ENCODE data around the gene SUN2.

- TF ChIP-seq POLR2A (IDR thresholded peaks at IDR 0.05; ENCODE audit: low read depth, low read length), result no peak
- no peak for TF ChIP-seq RB1 (IDR thresholded peaks at IDR 0.05; ENCODE audit: borderline replicate concordance)
- TF ChIP-seq ASH2L (IDR thresholded peaks at IDR 0.05; ENCODE audit: borderline replicate concordance, low read depth), result no peak
- no peak for TF ChIP-seq SP1 (IDR thresholded peaks at IDR 0.05; ENCODE audit: low read depth, low read length)
- TF ChIP-seq, protein P1, sequence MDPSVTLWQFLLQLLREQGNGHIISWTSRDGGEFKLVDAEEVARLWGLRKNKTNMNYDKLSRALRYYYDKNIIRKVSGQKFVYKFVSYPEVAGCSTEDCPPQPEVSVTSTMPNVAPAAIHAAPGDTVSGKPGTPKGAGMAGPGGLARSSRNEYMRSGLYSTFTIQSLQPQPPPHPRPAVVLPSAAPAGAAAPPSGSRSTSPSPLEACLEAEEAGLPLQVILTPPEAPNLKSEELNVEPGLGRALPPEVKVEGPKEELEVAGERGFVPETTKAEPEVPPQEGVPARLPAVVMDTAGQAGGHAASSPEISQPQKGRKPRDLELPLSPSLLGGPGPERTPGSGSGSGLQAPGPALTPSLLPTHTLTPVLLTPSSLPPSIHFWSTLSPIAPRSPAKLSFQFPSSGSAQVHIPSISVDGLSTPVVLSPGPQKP (IDR thresholded peaks at IDR 0.05; ENCODE audit: low read depth, low read length), result no peak
- no peak for TF ChIP-seq MTA3 (IDR thresholded peaks at IDR 0.05; ENCODE audit: borderline replicate concordance, low read length)
- TF ChIP-seq POLR2AphosphoS2 (IDR thresholded peaks at IDR 0.05; ENCODE audit: low read depth, low read length), result no peak
- no peak for TF ChIP-seq JUNB (IDR thresholded peaks at IDR 0.05)
- TF ChIP-seq, protein P2, sequence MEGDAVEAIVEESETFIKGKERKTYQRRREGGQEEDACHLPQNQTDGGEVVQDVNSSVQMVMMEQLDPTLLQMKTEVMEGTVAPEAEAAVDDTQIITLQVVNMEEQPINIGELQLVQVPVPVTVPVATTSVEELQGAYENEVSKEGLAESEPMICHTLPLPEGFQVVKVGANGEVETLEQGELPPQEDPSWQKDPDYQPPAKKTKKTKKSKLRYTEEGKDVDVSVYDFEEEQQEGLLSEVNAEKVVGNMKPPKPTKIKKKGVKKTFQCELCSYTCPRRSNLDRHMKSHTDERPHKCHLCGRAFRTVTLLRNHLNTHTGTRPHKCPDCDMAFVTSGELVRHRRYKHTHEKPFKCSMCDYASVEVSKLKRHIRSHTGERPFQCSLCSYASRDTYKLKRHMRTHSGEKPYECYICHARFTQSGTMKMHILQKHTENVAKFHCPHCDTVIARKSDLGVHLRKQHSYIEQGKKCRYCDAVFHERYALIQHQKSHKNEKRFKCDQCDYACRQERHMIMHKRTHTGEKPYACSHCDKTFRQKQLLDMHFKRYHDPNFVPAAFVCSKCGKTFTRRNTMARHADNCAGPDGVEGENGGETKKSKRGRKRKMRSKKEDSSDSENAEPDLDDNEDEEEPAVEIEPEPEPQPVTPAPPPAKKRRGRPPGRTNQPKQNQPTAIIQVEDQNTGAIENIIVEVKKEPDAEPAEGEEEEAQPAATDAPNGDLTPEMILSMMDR (IDR thresholded peaks at IDR 0.05 in 2 of 3, conservative IDR thresholded peaks at IDR 0.05 in 1 of 3; ENCODE audit: control insufficient read depth in 2 of 3, extremely low read depth in 1 of 3, insufficient read depth in 1 of 3, low read depth in 3 of 3, low read length in 3 of 3), result no peak
- no peak for TF ChIP-seq ZNF24 (IDR thresholded peaks at IDR 0.05)
- TF ChIP-seq GABPA (IDR thresholded peaks at IDR 0.05; ENCODE audit: low read depth), result no peak
- no peak for TF ChIP-seq BHLHE40 (IDR thresholded peaks at IDR 0.05; ENCODE audit: borderline replicate concordance in 1 of 2, low read depth in 2 of 2, low read length in 1 of 2)
- no peak for TF ChIP-seq TAF1 (IDR thresholded peaks at IDR 0.05; ENCODE audit: borderline replicate concordance, low read depth, low read length)
- TF ChIP-seq KDM1A (IDR thresholded peaks at IDR 0.05; ENCODE audit: borderline replicate concordance), result no peak
These were observed 17.7 kb upstream of the SUN2 start for GRCh38 chr22:38773363-38773946.

All from GM12878 (cell line).